Neural progenitor cell (in vitro differentiated cells): Measurements from ENCODE around the gene SSC4D.
"Not testable (repeated sequence)": the region's sequence is repeated elsewhere in the genome, so short reads cannot be mapped to it uniquely, and the experiment has no call there.

Source experiments
- CTCF ChIP-seq: fragments of 200-600 bp; sonication (generic); IDR thresholded peaks from 2 replicates; pipeline ENCODE4 v1.5.1; 2017; ENCODE audit warnings: antibody characterized with exemption, mild to moderate bottlenecking
- EZH2 ChIP-seq: fragments of 200-600 bp; sonication (generic); IDR thresholded peaks from 2 replicates; pipeline ENCODE4 v1.6.1; 2017; ENCODE audit warnings: antibody characterized with exemption, mild to moderate bottlenecking, moderate library complexity
- EZH2phosphoT487 ChIP-seq: fragments of 200-600 bp; sonication (generic); IDR thresholded peaks from 2 replicates; pipeline ENCODE4 v1.6.1; 2017; ENCODE audit warnings: antibody characterized with exemption

- not testable (repeated sequence) for TF ChIP-seq CTCF, EZH2, EZH2phosphoT487
These were observed 8.3 kb upstream of the SSC4D start for GRCh38 chr7:76417654-76418310.
